Measurements from ENCODE around the gene RPS6KA2.

Gene RPS6KA2

GRCh38 chr6:166467436-166468000, 159.5 kb downstream of the RPS6KA2 start:
- TF ChIP-seq CTCF (IDR thresholded peaks at IDR 0.05; ENCODE audit: extremely low read depth, insufficient read depth, missing control alignments): no peak
- in situ Hi-C loops (cut with MboI; ENCODE audit: low pct_unique_long_range_greater_than_20kb, low sequenced_read_pairs, unreplicated experiment): no loop called here
- no peak for DNase-seq (ENCODE audit: low spot score)

DNA sequence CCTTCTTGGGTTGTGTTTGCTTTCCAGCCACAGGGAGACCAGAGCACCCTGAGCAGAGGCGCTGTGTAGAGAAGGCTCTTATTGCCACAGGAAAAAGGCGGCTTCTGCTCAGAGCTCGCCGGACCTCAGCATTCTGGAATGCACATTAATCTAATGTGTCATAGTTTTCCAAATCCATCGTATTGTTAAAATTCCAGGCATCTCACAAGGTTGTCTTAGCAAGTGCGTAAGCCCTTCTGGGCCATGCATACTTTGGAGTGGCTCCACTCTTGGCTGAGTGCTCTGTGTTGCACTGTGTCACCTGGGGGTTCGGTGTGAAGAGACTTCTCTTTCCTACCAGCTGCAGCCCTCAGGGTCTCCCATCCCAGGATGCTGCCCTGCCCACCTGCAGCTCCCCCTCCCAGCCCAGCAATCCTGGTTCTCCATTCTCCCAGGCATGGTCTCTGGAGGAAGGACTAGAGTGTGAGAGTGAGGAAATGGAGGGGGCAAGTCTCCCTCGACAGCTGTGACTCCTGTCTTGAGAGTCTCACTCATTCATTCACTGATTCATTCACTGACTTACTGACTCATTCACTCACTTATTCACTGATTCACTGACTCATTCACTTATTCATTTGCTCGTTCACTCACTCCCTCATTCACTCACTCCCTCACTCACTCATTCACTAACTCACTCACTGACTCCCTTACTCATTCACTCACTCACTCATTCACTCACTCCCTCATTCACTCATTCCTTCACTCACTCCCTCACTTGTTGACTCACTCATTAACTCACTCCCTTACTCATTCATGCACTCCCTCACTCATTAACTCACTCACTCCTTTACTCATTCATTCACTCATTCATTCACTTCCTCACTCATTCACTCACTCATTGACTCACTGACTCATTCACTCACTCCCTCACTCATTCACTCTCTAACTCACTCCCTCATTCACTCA, 160.6 kb downstream of the RPS6KA2 start:
- no peak for TF ChIP-seq CTCF (IDR thresholded peaks at IDR 0.05; ENCODE audit: extremely low read depth, insufficient read depth, missing control alignments)
- no peak for DNase-seq (ENCODE audit: low spot score)
- in situ Hi-C loops (cut with MboI; ENCODE audit: low pct_unique_long_range_greater_than_20kb, low sequenced_read_pairs, unreplicated experiment): no loop called here

- TF ChIP-seq CTCF (IDR thresholded peaks at IDR 0.05; ENCODE audit: extremely low read depth, insufficient read depth, missing control alignments): no peak
- in situ Hi-C loops (cut with MboI; ENCODE audit: low pct_unique_long_range_greater_than_20kb, low sequenced_read_pairs, unreplicated experiment): no loop called here
- no peak for DNase-seq (ENCODE audit: low spot score)
These were observed 161.4 kb downstream of the RPS6KA2 start for GRCh38 chr6:166465671-166466087.

DNA sequence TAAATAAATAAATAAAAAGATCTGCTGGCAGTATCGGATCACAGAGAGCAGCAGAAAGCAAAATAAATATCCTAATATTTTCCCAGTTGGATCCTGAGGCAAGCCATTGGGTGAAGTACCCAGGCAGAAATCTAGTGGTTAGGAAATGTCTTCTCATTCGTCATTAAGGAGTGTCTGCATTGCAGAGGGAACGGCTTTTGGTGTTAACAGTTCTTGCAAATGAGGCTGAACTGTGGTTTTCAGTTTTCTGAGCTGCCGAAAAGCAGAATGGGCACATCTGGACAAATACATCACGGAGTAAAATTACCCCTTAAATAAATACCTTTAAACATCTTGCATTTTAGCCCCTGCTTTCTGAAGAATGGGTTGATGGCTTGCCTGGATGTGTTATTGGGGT, 162.1 kb downstream of the RPS6KA2 start:
- no peak for DNase-seq (ENCODE audit: low spot score)
- no peak for TF ChIP-seq CTCF (IDR thresholded peaks at IDR 0.05; ENCODE audit: extremely low read depth, insufficient read depth, missing control alignments)
- in situ Hi-C loops (cut with MboI; ENCODE audit: low pct_unique_long_range_greater_than_20kb, low sequenced_read_pairs, unreplicated experiment): no loop called here

DNA sequence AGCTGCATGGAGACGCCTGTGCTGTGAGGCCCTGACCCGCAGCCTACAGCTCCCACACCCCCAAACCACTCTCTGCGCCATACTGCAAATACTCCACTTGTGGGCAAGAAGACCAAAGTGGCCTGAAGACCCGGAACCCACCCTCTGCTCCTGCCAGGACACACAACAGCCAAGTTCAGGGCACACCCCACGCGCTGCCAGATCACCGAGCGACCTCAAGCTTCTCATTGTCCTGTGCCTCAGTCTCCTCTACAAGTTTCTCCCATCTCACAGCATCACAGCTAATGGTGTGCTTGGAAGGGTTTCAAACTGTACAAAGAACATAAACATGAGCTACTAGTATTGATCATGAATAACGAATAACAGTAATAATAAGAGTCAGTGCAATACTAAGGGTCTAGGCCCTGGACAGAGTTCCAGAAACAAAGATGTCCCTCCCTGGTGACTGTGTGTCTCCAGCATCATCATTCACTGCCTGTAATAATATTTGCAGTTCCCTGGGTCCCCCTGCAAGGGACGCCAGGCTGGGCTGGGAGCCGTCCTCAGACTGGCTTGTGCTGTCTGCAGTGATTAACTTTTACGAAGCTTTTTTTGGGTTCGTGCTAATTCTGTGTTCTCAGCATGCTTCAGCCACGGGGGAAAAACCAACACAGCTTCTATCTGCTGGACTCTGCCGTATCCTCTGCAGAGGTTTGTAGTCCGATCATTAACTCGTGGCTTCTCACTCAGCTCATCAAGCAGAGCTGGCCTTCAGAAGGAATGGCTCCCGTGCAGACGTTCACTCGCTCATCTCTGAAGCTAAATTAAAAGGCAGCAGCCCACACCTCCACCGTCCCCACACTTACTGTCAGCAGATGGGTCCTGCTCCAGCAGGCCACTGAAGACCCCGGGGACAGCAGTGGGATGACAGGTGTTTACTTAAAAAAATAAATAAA, 162.7 kb downstream of the RPS6KA2 start:
- TF ChIP-seq CTCF (IDR thresholded peaks at IDR 0.05; ENCODE audit: extremely low read depth, insufficient read depth, missing control alignments): no peak
- in situ Hi-C loops (cut with MboI; ENCODE audit: low pct_unique_long_range_greater_than_20kb, low sequenced_read_pairs, unreplicated experiment): no loop called here
- no peak for DNase-seq (ENCODE audit: low spot score)

DNA sequence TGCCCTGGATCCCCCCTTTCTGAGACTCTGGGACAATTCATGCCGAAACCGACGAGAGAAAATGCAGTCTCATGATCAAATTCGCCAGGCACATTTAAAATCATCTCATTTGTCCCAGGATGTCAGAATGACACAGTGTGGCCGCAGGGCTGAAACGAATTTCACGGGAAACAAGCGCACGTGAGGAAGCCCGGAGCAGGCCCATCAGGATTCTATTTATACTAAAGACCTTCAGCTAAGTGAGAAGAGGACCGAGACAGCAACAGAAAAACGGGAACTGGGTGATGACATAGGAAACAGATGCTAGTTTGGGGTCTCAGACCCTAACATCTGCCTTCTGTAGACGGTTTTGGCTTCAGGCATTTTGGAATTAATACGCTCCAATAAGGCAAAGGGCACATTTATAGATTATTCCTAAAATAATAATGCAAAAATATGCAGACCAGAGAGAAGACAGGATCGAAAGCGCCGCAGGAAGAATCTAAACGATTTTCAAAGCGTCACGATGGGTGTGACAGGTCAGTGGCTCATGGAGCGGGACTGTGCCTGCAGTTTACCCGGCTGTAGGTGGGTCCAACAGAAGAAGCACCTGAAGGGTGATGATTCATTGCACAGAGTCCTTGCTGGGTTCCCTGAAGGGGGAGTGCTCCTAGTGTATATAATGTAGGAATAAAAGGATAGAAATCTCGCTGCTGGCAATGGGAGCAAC, 163.5 kb downstream of the RPS6KA2 start:
- no peak for TF ChIP-seq CTCF (IDR thresholded peaks at IDR 0.05; ENCODE audit: extremely low read depth, insufficient read depth, missing control alignments)
- in situ Hi-C loops (cut with MboI; ENCODE audit: low pct_unique_long_range_greater_than_20kb, low sequenced_read_pairs, unreplicated experiment): no loop called here
- DNase-seq (ENCODE audit: low spot score): no peak

All from GM13977 (cell line).